SKM-1 treated with dmso at 0.1 percent for 144 hours (cell line): ENCODE measurements around the gene BANF2.

Experiments used
- DNase-seq: peaks from one replicate; lab custom pipeline; 2025; ENCODE audit not compliant: unreplicated experiment; lab: John Stamatoyannopoulos, UW

BANF2 gene

DNA sequence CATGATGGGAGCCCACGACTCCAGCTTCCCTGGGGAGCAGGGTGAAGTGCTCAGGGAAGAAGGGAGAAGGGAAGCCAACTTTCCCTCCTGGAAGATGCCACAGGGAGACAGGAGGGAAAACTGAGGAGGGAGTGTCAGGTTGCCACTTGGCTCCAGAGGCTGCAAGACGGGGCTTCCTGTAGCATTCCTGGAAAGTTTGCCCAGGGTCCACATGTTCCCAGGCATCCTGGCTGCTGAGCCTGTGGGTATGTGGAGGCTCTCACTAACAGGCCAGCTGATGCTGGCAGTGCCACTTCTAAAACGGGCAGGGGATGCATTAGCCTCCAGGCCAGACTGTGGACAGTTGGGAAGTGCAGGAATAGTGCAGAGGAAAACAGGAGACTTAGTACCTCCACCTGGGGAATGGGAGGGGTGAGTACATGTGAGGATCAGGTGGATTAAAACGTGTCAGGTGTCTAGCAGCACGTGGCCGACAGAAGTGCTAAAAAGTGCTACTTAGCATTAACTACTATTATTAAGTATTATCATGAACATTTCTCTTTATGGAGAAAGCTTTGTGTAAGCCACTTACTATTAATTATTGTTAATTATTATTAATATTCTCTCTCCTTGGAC is 33.2 kb downstream of the BANF2 start:
- DNase-seq, result no peak

DNA sequence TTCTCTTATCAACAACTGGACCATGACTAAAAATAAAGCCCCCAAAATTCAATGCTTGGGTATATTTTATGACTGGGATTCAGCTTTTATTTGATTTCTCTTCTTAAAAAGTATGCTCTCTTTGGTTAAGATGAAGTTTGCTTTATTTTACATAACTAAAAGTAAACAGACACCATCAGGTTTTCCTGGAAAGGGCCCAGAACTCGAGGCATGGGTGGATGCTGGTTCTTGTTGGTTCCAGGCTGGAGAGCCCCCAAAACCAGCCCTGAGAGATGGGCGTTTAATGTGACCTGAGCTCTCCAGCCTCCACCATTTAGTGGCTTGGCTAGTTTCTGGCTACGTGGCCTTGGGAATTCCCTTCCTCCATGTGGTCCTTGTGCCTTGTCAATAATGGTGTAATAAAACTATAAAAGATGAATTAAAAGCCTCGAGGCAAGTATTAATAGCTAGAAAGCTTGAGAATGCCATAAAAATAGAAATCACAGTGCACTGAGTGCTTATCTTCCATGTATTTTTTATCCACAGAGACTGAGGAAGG is 34.1 kb downstream of the BANF2 start:
- no peak for DNase-seq

DNA sequence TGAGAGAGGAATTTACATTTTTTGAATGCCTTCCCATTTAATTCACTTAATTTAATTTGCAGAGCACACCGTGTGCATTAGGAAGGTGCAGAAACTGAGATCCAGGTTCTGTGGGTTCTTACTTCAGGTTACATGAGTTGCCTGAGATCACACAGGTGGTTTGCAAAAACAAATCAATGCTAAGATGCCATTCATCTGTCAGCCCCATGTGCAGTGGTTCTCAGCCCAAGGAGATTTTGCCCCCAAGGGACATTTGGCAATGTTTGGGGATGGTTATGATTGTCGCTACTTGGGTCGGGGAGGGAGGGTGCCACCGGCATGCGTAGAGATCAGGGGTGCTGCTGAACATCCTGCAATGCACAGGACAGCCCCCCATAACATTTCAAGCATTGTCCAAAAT is 34.6 kb downstream of the BANF2 start:
- no peak for DNase-seq

DNA sequence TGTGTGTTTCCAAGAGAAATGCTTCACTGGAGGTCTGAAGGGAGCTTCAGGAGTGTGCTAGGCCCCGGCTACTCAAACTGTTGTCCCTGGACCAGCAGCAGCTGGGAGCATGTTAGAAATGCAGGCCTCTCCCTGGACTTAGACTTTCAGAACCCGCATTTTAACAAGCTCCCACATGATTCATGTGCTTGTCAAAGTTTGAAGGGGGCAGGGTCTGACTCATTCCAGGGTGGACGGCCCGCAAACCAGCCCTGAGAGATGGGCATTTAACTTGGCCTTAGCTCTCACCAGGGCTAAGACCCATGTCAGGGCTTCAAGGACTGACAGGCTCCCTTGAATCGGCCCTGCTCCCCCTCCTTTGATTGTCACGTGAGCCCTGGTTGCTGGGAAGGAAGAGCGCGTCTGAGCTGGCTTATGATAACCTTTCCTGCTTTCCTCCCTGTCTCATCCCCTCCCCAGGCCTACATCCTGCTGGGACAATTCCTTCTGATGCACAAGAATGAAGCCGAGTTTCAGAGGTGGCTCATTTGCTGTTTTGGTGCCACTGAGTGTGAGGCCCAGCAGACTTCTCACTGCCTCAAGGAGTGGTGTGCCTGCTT is 35.5 kb downstream of the BANF2 start:
- no peak for DNase-seq

DNA sequence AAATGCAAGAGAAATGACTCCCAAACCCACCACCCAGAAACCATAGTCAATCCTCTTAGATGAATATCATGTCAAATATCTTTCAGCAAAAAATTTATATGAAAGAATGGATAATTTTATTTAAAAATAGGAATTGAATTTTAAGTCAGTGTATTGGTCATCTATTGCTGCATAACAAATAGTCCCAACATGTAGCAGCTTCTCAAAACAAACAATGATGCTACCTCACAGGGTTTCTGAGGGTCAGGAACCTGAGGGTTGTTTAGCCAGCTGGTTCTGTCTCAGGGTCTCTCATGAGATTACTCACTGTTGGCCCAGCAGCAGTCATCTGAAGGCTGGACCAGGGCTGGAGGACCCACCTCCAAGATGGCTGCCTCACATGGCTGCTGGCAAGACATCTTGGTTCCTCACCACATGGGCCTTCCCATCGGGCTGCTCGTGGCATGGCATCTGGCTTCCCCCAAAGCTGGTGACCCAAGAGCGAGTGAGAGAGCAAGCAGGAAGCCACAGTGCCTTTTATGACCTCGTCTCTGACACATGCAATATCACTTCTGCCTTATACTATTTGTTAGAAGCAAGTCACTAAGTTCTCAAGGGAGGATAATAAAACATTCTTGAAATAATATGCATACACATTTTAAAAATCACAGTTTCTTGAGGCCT is 36.3 kb downstream of the BANF2 start:
- no peak for DNase-seq

DNA sequence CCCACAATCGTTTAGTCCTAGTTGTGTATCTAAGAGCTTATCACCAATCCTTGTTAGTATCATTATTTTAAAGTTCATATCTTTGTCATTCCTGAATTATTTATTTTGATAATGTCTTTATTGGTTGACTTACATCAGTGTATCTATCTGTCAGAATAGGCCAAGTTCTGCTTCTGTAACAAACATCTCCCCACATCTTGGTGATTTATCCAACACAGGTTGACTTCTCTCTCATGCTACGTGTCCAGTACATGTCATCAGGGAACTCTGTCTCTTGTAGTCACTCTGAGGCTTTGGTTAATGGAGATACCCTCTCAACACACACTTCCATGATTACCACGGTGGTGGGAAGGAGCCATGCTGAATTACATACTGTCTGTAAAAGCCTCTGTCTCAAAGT is 38.4 kb downstream of the BANF2 start:
- no peak for DNase-seq

DNA sequence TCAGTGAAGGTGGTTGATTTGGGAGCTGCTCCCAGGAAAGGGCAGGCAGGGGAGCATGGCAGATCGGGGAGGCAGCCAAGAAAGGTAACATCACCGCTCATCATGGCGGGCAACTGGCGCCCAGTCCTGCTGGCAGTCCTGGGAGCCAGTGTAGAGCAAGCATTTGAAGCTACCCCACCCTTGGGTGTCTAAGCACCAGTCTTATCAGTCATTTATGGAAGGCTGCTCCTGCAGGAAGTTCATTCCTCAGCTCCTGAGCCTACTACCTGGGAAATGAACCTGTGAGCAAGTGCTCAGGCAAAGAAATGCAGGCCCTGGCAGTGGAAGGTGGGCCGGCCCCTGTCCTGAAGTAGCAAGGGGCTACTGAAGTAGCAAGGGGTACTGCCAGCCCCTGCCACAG is 41.5 kb downstream of the BANF2 start:
- no peak for DNase-seq

DNA sequence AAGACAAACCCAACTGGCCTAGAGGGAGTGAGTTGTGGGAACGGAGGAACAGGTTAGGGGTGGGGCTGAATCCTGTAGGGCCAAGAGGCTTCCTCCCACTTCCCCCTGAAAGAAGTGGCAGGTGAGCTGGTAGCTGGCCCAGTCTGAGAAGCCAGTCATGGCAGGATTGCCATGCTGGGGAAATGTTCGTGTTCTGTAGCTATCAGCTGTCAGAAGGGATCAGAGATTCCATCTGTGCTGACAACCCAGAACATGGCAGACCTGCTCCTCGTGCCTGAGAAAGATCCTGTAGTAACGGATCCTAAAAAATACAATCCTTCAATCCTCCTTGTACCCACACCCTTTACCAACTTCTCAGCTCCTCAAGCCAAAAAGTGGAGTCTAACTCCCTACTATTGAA is 43.0 kb downstream of the BANF2 start:
- DNase-seq, result no peak

DNA sequence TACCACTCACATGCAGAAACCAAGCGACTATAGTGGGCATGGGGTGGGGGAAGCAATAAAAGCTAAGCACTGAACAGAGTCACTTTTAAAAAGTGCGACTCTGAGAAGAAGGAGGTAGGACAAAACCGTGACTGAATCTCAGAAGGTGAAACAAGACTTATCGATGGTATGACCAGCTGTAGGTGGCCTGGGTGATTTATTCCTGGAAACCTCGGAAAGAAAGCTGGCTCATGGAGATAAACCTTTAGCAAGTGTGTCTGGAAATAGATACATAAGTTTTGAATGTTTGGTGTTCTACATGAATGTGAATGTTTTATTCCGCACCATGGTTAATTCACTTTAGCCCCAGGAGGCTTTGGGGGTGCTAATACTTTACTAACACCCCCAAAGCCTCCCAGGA is 43.9 kb downstream of the BANF2 start:
- DNase-seq, result no peak

DNA sequence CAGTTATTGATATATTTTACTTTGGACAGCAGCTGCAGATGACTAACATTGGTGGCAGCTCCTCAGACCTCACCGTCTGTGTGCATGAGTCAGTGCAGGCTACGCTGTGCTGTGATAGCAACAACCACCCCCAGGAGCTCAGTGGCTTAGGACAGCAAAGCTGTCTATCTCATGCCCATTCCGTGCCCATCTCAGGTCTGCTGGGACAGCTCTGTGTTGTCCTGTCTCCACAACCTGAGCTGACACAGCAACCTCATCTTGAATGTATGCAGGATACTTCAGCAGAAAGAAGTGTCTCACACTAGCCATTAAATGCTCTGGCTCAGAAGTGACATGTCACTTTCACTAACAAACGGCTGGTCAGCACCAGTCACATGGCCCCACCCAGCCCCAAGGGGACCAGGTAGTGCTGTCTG is 47.7 kb downstream of the BANF2 start:
- no peak for DNase-seq

DNA sequence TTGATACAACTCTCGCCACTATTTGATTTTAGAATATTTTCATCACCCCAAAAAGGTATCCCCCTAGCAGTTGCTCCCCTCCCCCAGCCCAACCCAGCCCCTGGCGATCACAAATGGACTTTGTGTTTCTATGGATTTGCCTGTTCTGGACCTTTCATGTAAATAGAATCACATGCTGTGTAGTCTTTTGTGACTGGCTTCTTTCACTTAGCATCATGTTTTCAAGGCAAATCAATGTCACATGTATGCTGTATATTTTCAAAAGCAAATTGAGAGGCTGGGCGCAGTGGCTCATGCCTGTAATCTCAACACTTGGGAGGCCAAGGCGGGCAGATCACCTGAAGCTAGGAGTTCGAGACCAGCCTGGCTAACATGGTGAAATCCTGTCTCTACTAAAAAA is 48.5 kb downstream of the BANF2 start:
- no peak for DNase-seq

DNA sequence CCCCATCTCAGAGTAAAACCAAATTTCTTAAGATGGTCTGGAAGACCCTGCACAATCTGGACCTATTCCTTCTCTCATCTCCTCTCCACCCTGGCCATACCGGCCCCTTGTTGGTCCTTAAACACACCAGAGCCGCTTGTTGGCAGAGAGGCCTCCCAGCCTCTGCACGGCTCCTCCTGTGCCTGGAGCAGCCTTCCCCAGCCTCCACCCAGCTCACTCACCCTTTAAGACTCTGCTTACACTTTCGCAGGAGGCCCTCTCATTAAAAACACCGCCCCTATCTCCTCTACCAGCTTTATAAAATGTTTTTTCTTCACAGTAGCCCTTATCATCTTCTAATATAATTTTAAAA is 49.8 kb downstream of the BANF2 start:
- no peak for DNase-seq

DNA sequence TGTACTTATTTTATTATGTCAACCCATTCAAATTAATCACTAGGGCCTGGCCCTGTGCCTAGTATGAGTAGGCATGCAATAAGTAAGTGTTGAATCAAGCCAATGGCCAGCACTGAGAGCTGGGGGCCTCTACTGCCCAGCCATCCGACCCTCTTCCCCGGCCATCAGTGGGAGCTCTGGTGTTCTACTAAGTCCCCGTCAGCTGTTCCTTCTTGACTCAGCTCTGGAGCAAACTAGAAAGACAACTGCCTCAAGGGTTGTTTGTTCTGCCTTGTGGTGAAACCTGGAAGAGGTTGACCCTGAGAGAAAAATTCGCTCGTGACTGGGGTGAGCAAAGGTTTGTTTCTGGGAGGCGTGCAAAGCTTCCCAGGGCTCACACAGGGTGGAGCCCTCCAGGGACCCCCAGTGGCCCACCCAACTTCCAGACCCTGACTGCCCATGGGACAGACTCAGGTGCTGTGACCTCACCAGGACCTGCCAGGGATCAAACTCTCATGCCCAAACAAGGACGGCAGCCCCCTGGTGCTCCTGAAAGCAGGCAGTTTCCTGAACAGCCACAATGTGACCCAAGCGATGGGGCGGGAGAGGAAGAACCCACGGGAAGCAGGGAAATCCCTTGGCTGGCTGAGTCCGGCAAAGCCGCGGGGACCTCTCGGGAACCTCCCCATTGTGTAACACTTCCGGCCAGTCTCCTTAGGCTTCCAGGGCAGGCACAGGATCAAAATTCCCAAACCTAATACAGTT is 50.4 kb downstream of the BANF2 start:
- no peak for DNase-seq

DNA sequence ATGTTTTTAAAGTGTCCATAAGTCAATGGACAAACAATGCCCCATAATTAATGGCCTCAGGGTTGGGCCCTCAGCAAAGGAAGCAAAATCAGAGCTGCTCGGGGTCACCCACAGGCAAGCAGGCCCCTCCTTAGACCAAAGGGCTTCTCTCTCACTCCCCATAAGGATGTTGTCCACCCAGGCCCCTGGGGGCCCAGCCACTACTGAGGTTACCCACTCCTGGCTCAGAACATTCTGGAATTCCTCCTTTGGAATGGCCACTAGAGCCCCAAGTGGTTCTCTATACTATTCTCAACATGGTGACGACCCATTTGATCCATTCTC is 50.9 kb downstream of the BANF2 start:
- no peak for DNase-seq

DNA sequence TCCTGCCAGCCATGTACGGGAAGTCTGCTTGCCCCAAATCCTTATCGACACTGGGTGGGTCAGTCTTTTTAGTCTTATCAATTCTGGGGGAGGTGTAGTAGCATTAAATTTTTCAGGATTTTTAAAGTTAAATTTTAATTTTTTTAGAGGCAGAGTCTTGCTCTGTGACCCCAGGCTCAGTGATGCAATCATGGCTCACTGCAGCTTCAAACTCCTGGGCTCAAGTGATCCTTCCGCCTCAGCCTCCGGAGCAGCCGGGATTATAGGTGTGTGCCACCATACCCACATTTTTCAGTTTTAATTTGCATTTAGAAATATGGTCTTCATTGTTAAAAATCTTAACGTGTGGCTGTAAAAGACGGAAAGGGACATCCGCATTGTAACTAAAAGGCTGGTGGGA is 51.9 kb downstream of the BANF2 start:
- DNase-seq, result no peak

DNA sequence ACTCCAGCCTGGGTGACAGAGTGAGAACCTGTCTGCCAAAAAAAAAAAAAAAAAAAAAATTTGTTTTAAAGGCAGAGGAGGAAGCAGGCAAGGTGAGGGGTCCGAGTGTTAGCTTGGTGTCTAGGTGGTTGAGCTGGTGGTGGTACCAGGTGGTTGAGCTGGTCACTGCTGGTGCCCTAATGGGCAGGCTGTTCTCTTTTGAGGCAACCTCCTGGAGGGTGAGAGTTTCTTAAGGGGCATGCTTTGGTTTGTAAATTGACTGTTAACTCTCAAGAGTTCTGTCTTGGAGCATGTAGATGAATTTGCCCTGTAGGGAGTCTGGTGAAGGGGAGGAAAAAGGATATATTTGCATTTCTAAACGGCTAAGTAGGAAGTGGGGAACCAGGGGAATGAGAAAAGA is 52.7 kb downstream of the BANF2 start:
- DNase-seq, result no peak

DNA sequence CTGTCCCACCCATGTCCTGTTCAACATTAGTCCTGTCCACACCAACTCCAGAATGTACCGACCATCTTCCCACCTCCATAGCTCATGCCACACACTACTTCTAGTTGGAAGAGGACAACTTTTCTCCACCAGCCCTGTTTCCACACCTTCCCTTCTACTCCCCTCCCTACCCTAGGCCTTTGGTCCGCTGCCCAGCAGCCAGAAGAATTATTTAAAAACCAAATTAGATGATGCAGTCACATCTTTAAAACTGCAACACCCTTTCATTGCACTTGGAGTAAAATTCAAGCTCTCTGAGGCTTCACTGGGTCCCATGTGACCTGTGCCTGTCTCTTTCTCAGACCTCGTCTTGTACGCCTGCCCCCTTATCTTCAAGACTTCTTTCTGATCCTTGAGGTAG is 53.8 kb downstream of the BANF2 start:
- no peak for DNase-seq

DNA sequence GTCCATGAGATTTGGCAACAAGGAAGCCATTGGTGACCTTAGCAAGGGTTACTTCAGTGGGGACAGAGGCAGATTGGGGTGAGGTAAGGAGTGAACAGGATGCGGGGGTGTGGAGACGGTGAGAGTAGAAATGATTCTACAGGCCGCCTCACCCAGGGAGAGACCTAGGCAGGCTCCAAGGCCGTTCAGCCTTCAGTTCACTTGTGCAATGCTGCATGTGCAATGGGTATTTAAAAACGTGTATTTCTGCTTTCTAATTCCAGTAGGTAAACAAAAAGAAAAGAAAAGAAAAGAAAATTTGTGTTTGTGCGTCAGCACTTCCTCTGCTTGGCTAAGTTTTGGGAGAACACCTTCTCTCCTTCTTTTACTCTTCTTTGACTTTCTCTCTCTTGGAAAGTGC is 56.8 kb downstream of the BANF2 start:
- DNase-seq, result no peak

DNA sequence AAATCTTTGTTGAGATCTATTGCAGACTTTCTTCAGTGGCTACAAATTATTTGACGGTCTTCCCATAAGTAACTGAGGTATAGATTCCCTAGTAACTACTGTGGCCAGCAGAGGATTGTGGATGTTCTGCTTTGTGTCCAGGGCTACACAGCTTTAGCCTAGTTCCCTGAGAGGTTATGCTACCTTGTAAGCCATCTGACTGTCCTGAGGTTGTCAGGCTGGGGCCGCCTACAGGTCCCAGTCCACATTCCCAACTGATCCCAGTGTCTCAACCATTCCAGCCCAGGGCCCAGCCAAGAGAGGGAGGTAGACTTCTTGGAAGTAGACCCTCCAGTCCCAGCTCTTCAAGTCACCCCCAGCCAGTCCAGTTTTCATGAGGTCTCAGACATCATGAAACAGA is 57.7 kb downstream of the BANF2 start:
- DNase-seq, result no peak

DNA sequence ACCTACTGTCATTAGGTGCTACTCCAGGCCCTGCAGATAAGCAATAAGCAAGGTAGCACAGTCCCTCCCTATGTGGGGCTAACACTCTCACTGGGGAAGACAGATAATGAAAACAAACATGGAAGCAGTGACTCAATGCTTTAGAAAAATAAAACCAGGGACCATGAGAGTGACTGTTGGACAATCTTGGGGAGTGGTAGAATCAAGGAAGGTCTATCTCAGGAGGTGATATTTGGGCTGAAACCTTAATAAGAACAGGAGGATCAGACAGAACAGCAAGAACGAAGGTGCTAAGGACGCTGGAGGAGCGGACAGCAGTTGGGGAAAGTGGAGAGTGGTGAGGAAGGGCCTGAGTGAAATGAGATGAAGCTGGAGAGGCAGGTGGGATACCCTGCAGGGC is 58.2 kb downstream of the BANF2 start:
- no peak for DNase-seq

DNA sequence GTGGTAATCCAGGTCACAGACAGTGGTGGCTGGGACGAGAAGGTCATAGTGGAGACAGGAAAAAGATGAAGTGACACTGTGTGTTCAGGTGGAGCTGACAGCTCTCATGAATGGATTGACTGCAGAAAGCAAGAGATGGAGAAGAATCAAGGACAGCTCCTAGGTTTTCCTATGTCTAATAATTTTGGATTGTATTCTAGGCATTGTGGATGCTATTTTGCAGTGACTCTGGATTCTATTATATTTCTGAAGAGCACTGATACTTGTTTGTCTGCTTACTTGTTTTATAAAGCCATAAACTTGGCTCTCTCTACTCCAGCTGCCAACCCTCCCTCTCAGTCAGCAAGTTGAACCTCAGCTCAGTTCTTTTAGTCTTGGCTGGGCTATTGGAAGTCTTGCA is 58.7 kb downstream of the BANF2 start:
- no peak for DNase-seq

DNA sequence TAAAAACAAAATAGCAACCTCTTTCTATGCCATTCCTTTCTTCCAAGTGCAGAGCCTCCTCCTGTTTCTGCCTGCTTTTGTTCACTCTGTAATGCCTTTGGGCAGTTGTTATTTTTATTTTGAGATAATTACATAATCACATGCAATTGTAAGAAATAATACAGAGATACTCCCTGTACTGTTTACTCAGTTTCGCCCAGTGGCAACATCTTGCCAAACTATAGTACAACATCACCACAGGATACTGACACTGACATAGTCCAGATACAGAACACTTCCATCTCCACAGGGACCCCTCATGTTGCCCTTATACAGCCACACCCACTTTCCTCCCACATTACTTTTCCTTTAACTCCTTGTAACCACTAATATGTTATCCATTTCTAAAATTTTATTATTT is 59.7 kb downstream of the BANF2 start:
- DNase-seq, result no peak
